Lower leg skin (tissue), 3 donors: Measurements from ENCODE around the gene ARMC12.

Experiments
- CTCF ChIP-seq, 3 donors: fragments of 450-650 bp; IDR thresholded peaks; one replicate each; pipeline ENCODE4 v1.5.1; 2016; ENCODE audit warnings: antibody characterized with exemption in 3 of 3, mild to moderate bottlenecking in 3 of 3, moderate library complexity in 2 of 3
- POLR2A ChIP-seq, 2 donors: fragments of 450-650 bp; IDR thresholded peaks; one replicate each; pipeline ENCODE4 v1.6.1; 2016 to 2017; ENCODE audit warnings: antibody characterized with exemption in 2 of 2, mild to moderate bottlenecking in 1 of 2, moderate library complexity in 1 of 2

GRCh38 chr6:35711731-35712130 is 25.1 kb upstream of the ARMC12 start:
- TF ChIP-seq CTCF (IDR thresholded peaks at IDR 0.05) = no peak
- no peak for TF ChIP-seq POLR2A (IDR thresholded peaks at IDR 0.05)
